Cortex of kidney (tissue), 1 donor: Measurements from ENCODE around the gene CTDP1.

Source experiments
- DNase-seq: peaks from one replicate; lab custom pipeline; 2025; lab: John Stamatoyannopoulos, UW

Gene CTDP1

GRCh38 chr18:79797518-79798345 lies 118.1 kb downstream of the CTDP1 start, which contains the start of gene KCNG2:
Gene KCNG2, plus strand, starts transcription at chr18:79797938. Its CDS starts 65,730 bp downstream, at chr18:79863668.
- DNase-seq = no peak

- DNase-seq = no peak
Observed at GRCh38 chr18:79798346-79798998, 118.9 kb downstream of the CTDP1 start.

GRCh38 chr18:79798999-79799370 lies 119.4 kb downstream of the CTDP1 start:
- no peak for DNase-seq

GRCh38 chr18:79799619-79800370 lies 120.2 kb downstream of the CTDP1 start:
- no peak for DNase-seq

- DNase-seq = no peak
Observed at GRCh38 chr18:79800371-79801180, 121.0 kb downstream of the CTDP1 start.

GRCh38 chr18:79801217-79801616 lies 121.6 kb downstream of the CTDP1 start:
- DNase-seq = no peak

GRCh38 chr18:79801641-79802040 lies 122.0 kb downstream of the CTDP1 start:
- DNase-seq = no peak

- DNase-seq = no peak
Observed at GRCh38 chr18:79802298-79802697, 122.7 kb downstream of the CTDP1 start.

GRCh38 chr18:79803611-79804051 lies 124.0 kb downstream of the CTDP1 start:
- DNase-seq = no peak
